Gastroesophageal sphincter (tissue), 4 donors: ENCODE data around the gene ITCH. TPM values are rescaled to one million over a fixed set of nuclear protein-coding genes. Genes with fewer than 3 reads are reported as not detected.
"Not testable (repeated sequence)": the region's sequence is repeated elsewhere in the genome, so short reads cannot be mapped to it uniquely, and the experiment has no call there.

Experiments used
- ATAC-seq: fragments of 150-250 bp; one replicate; pipeline ENCODE4 v1.9.1; 2016; ENCODE audit warnings: mild to moderate bottlenecking, moderate library complexity
- H3K27ac ChIP-seq, 4 donors: fragments of 200-600 bp; sonication (generic) in 3 of 4; 1 replicate in 3 of 4; 2 replicates in 1 of 4; pipeline ENCODE4 v1.5.1; 2016 to 2019
- H3K27me3 ChIP-seq: fragments of 200-600 bp; sonication (generic); one replicate; pipeline ENCODE4 v1.5.1; 2019
- H3K36me3 ChIP-seq, 2 donors: fragments of 200-600 bp; sonication (generic); one replicate each; pipeline ENCODE4 v1.5.1; 2019; ENCODE audit warnings: control low read depth in 1 of 2
- H3K4me1 ChIP-seq, 3 donors: fragments of 200-600 bp; sonication (generic); 1 replicate in 2 of 3; 2 replicates in 1 of 3; pipeline ENCODE4 v1.5.1; 2016 to 2019; ENCODE audit warnings: control low read depth in 2 of 3
- H3K4me3 ChIP-seq, 2 donors: fragments of 200-600 bp; sonication (generic); one replicate each; pipeline ENCODE4 v1.5.1; 2019; ENCODE audit warnings: mild to moderate bottlenecking in 1 of 2, moderate library complexity in 1 of 2
- H3K9me3 ChIP-seq, 3 donors: fragments of 200-600 bp; sonication (generic); one replicate each; pipeline ENCODE4 v1.5.1; 2017 to 2019; ENCODE audit warnings: control low read depth in 2 of 3
- EP300 ChIP-seq: sonication (generic); formaldehyde crosslinking; IDR thresholded peaks from one replicate; pipeline ENCODE4 v1.6.1; 2017; ENCODE audit warnings: antibody characterized with exemption, mild to moderate bottlenecking
- POLR2A ChIP-seq, 2 donors: fragments of 450-650 bp; IDR thresholded peaks; one replicate each; pipeline ENCODE4 v1.6.1; 2017; ENCODE audit warnings: antibody characterized with exemption in 2 of 2, mild to moderate bottlenecking in 2 of 2, moderate library complexity in 1 of 2
- POLR2AphosphoS5 ChIP-seq: sonication (generic); formaldehyde crosslinking; IDR thresholded peaks from one replicate; pipeline ENCODE4 v1.6.1; 2017; ENCODE audit warnings: antibody characterized with exemption
- WGBS, 2 donors: methylation state at CpG; one replicate each; pipeline ENCODE4 v1.1.5; 2018; ENCODE audit warnings: low coverage in 1 of 2; 5-methylcytosine and 5-hydroxymethylcytosine counted together
- total RNA-seq, 4 donors: library from RNA; depleted of rRNA; stranded (reverse); fragments of >200 nt; gene quantifications; one replicate each; pipeline ENCODE4 v1.1.0, GENCODE V29; 2016
- TF ChIP-seq, protein P1 (sequence below), 4 experiments: fragments of 200-600 bp in 2 of 4; fragments of 450-650 bp in 2 of 4; sonication (generic) in 1 of 4; IDR thresholded peaks; one replicate each; pipeline ENCODE4 v1.5.1; 2017 to 2019; ENCODE audit warnings: antibody characterized with exemption in 4 of 4, mild to moderate bottlenecking in 2 of 4, moderate library complexity in 2 of 4

The ITCH gene
- total RNA-seq, 4 donors from 2014 or later = 59.5 to 75.5 (median 65.1) TPM

DNA sequence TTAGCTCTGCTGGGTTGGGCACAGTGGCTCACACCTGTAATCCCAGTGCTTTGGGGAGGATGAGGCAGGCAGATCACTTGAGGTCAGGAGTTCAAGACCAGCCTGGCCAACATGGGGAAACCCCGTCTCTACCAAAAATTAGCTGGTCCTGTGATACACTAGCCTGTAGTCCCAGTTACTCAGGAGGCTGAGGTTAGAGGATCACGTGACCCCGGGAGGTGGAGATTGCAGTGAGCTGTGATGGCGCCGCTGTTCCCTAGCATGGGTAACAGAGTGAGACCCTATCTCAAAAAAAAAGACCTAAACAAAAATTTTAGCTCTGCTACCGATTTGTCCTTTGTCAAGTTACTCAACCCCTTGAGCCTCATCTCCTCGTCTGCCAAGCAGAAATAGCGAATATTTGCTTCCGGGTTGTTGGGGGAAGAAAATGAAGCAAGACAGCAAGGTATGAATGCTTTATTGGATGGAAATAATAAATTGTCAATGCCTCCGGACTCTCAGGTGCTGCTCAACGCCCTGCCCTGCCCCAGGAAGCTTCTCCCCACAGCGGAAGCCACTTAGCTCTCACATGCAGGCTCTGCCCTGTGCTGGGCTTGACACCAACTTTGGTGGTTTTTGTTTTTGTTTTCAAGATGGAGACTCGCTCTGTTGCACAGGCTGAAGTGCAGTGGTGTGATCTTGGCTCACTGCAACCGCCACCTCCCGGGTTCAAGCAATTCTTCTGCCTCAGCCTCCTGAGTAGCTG is 24.9 kb upstream of the ITCH start:
- TF ChIP-seq, protein P1, sequence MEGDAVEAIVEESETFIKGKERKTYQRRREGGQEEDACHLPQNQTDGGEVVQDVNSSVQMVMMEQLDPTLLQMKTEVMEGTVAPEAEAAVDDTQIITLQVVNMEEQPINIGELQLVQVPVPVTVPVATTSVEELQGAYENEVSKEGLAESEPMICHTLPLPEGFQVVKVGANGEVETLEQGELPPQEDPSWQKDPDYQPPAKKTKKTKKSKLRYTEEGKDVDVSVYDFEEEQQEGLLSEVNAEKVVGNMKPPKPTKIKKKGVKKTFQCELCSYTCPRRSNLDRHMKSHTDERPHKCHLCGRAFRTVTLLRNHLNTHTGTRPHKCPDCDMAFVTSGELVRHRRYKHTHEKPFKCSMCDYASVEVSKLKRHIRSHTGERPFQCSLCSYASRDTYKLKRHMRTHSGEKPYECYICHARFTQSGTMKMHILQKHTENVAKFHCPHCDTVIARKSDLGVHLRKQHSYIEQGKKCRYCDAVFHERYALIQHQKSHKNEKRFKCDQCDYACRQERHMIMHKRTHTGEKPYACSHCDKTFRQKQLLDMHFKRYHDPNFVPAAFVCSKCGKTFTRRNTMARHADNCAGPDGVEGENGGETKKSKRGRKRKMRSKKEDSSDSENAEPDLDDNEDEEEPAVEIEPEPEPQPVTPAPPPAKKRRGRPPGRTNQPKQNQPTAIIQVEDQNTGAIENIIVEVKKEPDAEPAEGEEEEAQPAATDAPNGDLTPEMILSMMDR (IDR thresholded peaks at IDR 0.05) = no peak
- no peak for TF ChIP-seq POLR2AphosphoS5
- no peak for TF ChIP-seq POLR2A (IDR thresholded peaks at IDR 0.05)
- no peaks in the 10 kb centered on the region for H3K36me3 ChIP-seq
- no peaks in the 10 kb centered on the region for H3K4me1 ChIP-seq
- WGBS, 2 donors = 90% methylated on average over 9 to 13 of the region's 15 CpGs
- H3K9me3 ChIP-seq = no peaks in the 10 kb centered on the region
- ATAC-seq = no peak
- H3K4me3 ChIP-seq = no peak overlapping the region
- H3K27me3 ChIP-seq = no peaks in the 10 kb centered on the region
- no peak overlapping the region for H3K27ac ChIP-seq

DNA sequence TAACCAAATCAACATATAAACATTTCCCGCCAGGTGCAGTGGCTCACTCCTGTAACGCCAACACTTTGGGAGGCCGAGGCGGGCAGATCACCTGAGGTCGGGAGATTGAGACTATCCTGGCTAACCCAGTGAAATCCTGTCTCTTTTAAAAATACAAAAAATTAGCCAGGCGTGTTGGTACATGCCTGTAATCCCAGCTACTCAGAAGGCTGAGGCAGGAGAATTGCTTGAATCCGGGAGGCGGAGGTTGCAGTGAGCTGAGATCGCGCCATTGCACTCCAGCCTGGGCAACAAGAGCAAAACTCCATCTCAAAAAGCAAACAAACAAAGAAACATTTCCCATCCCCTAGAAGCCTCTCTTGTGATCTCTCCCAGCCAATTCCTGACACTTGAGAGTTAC is 22.3 kb upstream of the ITCH start:
- 95 to 100% methylated on average over 4 to 10 of the region's 10 CpGs for WGBS, 2 donors

DNA sequence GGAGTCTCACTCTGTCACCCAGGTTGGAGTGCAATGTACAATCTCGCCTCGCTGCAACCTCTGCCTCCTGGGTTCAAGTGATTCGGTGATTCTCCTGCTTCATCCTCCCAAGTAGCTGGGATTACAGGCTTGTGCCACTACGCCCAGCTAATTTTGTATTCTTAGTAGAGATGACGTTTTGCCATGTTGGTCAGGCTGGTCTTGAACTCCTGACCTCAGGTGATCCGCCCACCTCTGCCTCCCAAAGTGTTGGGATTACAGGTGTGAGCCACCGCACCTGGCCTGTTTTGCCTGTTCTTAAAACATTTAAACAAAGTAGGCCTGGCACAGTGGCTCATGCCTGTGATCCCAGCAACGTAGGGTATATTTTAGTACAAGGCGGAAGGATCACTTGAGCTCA is 21.9 kb upstream of the ITCH start:
- not testable (repeated sequence) for H3K27ac ChIP-seq, H3K9me3 ChIP-seq, H3K36me3 ChIP-seq, H3K4me3 ChIP-seq, ATAC-seq, H3K4me1 ChIP-seq, H3K27me3 ChIP-seq
- 84 to 94% methylated on average over 7 of the region's 9 CpGs for WGBS, 2 donors

More for the DNA sequence above, 22.3 kb upstream of the ITCH start:
- H3K27me3 ChIP-seq, ATAC-seq, H3K4me1 ChIP-seq, H3K9me3 ChIP-seq, H3K36me3 ChIP-seq, H3K4me3 ChIP-seq, H3K27ac ChIP-seq: not testable (repeated sequence)

DNA sequence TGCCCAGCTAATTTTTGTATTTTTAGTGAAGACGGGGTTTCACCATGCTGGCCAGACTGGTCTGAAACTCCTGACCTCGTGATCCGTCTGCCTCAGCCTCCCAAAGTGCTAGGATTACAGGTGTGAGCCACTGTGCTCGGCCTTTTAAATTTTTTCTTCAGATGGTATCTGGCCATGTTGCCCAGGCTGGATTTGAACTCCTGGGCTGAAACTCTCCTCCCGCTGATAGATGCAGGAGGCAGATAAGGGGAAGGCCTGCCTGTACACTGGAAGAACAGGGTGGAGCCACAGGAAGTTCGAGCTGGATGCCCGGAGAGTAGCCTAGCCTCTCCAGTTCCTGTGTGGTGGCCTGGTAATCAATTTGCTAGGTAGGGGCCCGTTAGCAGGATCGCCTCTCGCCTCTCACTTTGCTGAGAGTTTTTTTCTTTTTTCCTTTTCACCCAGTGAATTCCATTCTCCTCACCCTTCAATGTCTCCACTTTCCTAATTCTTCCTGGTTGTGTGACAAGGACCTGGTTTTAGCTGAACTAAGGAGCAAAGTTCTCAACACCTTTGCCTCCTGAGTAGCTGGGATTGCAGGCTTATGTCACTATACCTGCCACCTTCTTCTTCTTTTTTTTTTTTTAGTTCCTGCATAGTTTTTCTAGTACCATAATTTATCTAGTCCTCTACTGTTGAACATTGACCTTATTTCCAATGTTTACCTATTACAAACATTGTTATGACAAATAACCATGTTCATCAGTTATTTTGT is 19.4 kb upstream of the ITCH start:
- Histone ChIP-seq H3K9me3 (no peaks in the 10 kb centered on the region), H3K27me3 (no peaks in the 10 kb centered on the region), H3K36me3 (no peaks in the 10 kb centered on the region), H3K4me1 (no peaks in the 10 kb centered on the region), H3K27ac (no peak overlapping the region), H3K4me3 (no peak overlapping the region)
- 77 to 83% methylated on average over 3 to 9 of the region's 10 CpGs for WGBS, 2 donors
- no peak for TF ChIP-seq EP300
- TF ChIP-seq, protein P1 (IDR thresholded peaks at IDR 0.05) = no peak
- TF ChIP-seq POLR2A (IDR thresholded peaks at IDR 0.05) = no peak
- TF ChIP-seq POLR2AphosphoS5 = no peak
- no peak for ATAC-seq

DNA sequence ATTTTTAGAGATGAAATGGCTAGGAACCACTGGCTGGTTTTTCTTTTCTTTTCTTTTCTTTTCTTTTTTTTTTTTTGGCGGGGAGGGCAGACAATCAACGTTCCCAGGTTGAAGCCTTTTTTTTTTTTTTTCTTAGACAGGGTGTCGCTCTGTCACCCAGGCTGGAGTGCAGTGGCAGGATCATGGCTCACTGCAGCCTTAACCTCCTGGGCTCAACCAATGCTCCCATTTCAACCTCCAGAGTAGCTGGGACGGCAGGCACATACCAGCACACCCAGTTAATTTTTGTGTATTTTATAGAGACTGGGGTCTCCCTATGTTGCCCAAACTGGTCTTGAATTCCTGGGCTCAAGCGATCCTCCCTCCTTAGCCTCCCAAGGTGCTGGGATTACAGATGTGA is 18.8 kb upstream of the ITCH start:
- Histone ChIP-seq H3K4me1 (no peaks in the 10 kb centered on the region), H3K9me3 (no peaks in the 10 kb centered on the region), H3K4me3 (no peak overlapping the region), H3K36me3 (no peaks in the 10 kb centered on the region), H3K27ac (no peak overlapping the region), H3K27me3 (no peaks in the 10 kb centered on the region)
- WGBS, 2 donors = 70 to 100% methylated on average over 2 to 4 of the region's 5 CpGs
- ATAC-seq = no peak
- no peak for TF ChIP-seq POLR2AphosphoS5
- no peak for TF ChIP-seq POLR2A (IDR thresholded peaks at IDR 0.05)
- TF ChIP-seq, protein P1 (IDR thresholded peaks at IDR 0.05) = no peak
- TF ChIP-seq EP300 = no peak

DNA sequence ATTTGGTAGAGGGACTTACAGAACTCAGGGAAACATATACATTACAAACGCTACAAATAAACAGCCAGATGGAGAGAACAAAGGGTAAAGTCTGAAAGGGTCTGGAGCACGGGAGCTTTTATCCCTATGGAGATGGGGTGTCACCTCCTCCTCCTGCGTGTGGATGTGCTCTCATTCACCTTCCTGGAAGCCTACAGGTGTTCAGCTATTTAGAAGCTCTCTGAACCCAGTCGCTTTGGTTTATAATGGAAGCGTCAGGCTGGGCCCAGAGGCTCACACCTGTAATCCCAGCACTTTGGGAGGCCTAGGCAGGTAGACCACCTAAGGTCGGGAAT is 17.7 kb upstream of the ITCH start:
- WGBS, 2 donors = 76% methylated on average over 6 of the region's 6 CpGs; no CpG with 5 or more reads in 1 of the 2 donors
- H3K9me3 ChIP-seq = no peaks in the 10 kb centered on the region
- no peaks in the 10 kb centered on the region for H3K4me1 ChIP-seq
- no peaks in the 10 kb centered on the region for H3K36me3 ChIP-seq
- H3K27me3 ChIP-seq = no peaks in the 10 kb centered on the region
- no peak overlapping the region for H3K4me3 ChIP-seq
- ATAC-seq = no peak
- TF ChIP-seq POLR2A (IDR thresholded peaks at IDR 0.05) (no peak), EP300 (no peak), POLR2AphosphoS5 (no peak)
- TF ChIP-seq, protein P1 (IDR thresholded peaks at IDR 0.05) = no peak
- H3K27ac ChIP-seq = no peak overlapping the region

DNA sequence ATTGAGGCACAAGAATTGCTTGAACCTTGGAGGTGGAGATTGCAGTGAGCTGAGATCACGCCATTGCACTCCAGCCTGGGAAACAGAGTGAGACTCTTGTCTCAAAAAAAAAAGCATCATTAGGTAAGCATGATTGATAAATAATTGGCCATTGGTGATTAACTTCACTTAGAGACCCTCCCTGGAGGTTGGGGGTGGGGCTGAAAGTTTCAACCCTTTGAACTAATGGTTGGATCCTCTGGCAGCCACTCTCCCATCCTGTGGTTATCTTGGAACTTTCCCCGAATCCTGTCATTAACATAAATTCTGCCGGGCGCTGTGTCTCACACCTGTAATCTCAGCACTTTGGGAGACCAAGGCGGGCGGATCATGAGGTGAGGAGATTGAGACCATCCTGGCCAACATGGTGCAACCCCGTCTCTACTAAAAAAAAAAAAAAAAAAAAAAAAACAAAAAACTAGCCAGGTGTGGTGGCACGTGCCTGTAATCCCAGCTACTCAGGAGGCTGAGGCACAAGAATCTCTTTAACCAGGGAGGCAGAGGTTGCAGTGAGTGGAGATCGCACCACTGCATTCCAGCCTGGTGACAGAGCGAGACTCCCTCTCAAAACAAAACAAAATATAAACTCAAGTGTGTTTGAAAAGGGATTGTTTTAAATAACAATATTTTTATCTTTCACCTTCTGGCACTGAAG is 17.1 kb upstream of the ITCH start:
- H3K4me1 ChIP-seq, H3K4me3 ChIP-seq, H3K36me3 ChIP-seq, ATAC-seq, H3K27ac ChIP-seq, H3K27me3 ChIP-seq, H3K9me3 ChIP-seq: not testable (repeated sequence)
- 77 to 91% methylated on average over 4 to 6 of the region's 10 CpGs for WGBS, 2 donors

DNA sequence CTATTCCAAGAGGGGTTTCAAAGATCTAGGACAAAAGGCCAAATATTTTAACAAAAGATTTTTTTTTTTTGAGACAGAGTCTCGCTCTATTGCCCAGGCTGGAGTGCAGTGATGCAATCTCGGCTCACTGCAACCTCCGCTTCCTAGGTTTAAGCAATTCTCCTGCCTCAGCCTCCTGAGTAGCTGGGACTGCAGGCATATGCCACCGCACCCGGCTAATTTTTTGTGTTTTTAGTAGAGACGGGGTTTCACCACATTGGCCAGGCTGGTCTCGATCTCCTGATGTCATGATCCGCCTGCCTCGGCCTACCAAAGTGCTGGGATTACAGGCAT is 16.6 kb upstream of the ITCH start:
- not testable (repeated sequence) for ATAC-seq, H3K36me3 ChIP-seq

More for the DNA sequence above, 16.6 kb upstream of the ITCH start:
- not testable (repeated sequence) for H3K27ac ChIP-seq, H3K4me1 ChIP-seq, H3K9me3 ChIP-seq, H3K4me3 ChIP-seq, H3K27me3 ChIP-seq
- WGBS, 2 donors = 93 to 95% methylated on average over 6 to 8 of the region's 9 CpGs
